GM18505 (cell line): ENCODE data around the gene ADARB2.

Experiments used
- ATAC-seq: cut with Tn5 transposase; IDR thresholded peaks from one replicate; pipeline ENCODE4 v1.9.1; 2021; ENCODE audit not compliant: unreplicated experiment
- POLR2A ChIP-seq: IDR thresholded peaks from 4 replicates; pipeline ENCODE4 v1.6.1; 2011; ENCODE audit warnings: borderline replicate concordance; ENCODE audit not compliant: insufficient read depth, insufficient read length; ENCODE audit errors: extremely low read depth

ADARB2 gene

DNA sequence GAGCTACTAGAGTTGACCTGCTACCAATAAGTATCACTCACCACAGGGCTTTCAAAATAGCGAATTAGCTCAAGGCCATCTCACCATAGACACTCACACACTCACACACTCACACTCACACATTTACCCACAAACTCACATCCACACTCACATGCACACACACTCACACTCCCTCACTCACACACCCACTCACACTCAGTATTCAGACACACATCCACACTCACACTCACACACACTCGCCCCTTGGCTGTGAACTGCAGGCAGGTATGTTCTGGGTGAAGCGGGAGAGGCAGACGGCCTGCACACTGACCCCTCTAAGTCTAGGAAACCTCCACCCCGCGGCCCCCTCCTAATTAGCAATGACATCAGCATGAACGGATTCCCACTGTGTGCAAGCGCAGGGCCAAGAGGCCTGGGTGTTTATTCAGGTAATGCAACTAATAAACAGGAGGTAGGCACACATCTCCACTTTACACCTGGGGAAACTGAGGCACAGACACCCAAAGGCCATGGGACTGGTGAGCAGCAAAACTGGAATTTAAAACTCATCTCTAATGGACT is 94.6 kb downstream of the ADARB2 start:
- no peak for TF ChIP-seq POLR2A
- no peak for ATAC-seq

DNA sequence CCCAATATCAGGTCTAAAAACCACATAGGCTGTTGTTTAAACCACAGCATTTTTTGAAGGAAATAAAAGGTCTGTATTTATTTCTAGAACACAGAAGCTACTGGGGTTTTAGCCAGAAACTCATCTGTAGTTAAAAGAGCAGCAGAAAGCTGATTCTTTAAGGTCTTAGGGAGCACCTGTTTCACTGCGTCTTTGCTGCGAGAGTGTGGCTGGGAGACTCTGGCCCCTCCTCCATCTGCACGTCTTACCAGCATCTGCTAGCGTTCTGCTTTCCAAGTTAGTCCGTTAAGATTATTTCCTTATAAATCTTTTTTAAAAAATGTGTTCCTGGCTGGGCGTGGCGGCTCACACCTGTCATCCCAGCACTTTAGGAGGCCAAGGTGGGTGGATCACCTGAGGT is 95.9 kb downstream of the ADARB2 start:
- TF ChIP-seq POLR2A = no peak
- ATAC-seq = no peak

DNA sequence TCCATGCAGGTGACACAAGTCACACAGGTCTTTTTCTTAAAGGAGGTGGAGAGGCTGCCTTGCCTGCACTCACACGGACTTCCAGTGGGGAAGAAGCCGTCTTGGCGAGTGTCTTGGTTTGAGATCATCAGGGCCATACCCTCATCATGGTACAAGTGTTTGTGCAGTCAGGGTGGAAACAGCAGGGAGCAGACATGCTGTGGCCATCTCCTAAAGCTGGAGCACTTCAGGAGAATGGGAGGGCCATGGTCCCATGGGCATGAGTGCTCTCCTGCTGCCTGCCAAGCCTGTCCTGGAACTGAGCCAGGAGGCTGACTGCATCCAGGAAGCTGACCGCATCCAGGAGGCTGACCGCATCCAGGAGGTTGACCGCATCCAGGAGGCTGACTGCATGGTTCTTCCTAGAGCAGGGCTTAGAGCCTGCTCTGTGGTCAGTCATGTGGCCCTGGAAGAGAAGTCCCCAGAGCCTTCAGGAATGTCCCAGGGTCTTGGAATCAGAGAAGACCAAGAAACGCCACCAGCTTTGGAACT is 98.4 kb downstream of the ADARB2 start:
- no peak for ATAC-seq
- TF ChIP-seq POLR2A = no peak

DNA sequence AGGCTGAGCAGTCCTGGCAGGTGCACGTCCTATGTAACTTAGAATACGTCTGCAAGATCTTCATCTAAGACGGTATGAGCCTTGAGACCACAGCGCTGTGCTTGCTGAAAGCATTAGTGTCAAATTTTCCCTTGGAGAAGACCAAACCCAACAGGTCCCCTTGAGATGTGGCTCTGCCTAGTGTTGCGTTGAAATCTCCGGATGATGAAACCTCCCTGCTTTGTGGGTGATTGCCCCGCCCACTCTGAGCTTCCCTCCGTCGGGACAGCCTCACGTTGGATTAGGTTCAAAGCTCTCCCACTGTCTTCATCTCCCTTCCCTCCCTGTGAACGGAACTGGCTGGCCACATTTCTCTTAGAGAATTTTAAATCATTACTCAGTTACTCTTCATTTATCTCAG is 102.0 kb downstream of the ADARB2 start:
- no peak for TF ChIP-seq POLR2A
- ATAC-seq = no peak

DNA sequence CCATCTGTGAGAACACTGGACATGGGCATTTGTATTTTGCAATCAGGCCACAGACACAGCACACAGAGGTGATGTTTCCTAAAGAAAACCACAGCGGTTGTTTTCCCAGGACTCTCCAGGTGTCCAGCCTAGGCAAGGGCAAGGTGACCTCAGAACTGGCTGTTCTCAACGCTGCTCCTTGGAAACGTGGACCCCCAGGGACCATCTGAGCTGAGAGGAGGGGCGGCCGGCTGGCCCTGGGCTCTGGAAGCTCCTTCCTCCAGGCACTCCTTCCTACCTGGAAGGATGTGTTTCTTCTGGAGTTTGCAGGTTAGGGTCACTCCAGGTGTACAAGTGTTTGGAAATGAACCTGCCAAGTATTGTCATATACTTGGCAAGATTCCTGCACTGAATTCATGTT is 103.1 kb downstream of the ADARB2 start:
- ATAC-seq = no peak
- TF ChIP-seq POLR2A = no peak

DNA sequence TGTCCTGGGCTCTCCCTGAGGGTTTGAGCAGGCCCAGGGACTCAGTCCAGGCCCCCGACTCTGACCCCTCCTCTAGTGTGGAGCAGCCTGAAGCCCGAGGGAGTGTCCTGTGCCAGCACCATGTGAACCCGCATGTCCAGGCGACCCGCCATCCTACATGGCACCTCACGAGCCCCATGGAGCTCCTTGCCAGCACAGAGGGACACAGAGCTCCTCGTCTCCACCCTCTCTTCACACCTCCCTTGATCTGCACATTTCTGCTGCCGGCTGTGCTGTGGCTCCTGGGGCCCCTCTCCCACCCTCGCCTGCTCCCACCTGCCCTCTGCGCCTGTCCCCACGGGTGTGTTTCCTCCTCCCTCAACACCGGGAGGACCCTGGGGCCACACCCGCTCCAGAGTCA is 103.5 kb downstream of the ADARB2 start:
- TF ChIP-seq POLR2A = no peak
- ATAC-seq = no peak

DNA sequence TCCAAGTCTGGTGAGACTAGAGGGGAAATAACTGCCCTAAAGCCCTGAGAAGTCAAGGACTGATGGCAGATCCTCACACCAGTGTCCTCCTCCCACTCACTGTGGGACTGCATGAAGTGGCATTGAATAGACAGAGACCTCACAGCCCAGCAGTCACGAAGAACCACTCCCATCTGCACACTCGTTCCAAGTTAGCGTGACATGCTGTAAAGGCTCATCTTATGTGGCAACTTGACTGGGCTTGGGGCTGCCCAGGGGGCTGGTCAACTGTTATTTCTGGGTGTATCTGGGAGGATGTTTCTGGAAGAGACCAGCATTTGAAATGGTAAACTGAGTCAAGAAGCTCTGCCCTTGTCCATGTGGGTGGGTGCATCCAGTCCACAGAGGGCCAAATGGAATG is 104.7 kb downstream of the ADARB2 start:
- TF ChIP-seq POLR2A = no peak
- no peak for ATAC-seq

DNA sequence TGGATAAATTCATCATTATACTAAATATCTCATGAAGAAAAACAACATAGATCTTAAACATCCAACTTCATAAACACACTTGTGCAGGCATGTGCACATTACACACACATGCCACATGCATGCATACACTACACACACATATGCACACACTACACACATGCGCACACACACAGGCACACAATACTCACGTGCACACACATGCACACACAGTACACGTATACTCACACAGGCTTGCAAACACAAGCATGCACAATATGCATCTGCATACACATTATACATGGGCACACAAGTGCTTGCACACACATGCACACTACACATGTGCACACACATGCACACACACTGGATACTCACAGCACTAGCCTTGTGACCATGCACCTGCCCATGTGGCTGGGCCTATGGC is 105.2 kb downstream of the ADARB2 start:
- TF ChIP-seq POLR2A = no peak
- no peak for ATAC-seq

DNA sequence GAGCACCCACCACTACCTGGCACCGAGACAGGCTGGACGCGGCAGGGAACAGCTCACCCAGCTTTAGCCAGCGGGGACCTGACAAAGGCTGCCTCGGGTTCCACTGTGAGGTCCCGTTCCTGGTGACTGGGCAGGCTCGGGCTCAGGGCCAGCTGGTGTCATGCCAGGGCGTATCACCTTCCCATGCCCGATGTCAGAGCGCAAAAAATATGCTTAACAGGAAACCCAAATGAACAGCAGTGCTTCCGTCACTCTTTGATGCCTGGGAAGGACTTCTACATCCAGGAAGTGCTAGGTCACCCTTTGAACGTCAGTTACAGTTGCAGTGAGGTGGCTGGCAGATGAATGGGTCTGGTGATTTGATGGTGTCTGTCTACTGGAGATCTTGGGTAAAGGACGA is 106.0 kb downstream of the ADARB2 start:
- no peak for TF ChIP-seq POLR2A
- ATAC-seq = no peak

DNA sequence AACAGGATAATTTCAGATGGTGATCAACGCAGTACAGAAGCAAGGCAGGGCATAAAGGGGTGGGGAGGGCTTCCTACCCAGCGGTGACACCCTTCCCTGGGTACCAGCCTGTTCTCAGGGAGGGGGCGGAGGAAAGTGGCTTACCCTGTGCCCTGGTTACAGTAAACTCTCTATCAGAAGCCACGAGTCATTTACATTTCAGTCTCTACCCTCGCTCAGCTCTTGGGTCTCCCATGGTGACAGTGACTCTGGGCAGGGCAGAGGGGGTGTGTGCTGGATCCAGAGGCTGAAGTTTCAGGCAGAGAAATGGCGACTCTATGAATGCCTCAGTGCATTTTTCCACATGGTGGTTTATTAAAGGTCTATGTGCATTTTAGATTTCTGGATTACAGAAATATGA is 107.0 kb downstream of the ADARB2 start:
- ATAC-seq = no peak
- TF ChIP-seq POLR2A = no peak

DNA sequence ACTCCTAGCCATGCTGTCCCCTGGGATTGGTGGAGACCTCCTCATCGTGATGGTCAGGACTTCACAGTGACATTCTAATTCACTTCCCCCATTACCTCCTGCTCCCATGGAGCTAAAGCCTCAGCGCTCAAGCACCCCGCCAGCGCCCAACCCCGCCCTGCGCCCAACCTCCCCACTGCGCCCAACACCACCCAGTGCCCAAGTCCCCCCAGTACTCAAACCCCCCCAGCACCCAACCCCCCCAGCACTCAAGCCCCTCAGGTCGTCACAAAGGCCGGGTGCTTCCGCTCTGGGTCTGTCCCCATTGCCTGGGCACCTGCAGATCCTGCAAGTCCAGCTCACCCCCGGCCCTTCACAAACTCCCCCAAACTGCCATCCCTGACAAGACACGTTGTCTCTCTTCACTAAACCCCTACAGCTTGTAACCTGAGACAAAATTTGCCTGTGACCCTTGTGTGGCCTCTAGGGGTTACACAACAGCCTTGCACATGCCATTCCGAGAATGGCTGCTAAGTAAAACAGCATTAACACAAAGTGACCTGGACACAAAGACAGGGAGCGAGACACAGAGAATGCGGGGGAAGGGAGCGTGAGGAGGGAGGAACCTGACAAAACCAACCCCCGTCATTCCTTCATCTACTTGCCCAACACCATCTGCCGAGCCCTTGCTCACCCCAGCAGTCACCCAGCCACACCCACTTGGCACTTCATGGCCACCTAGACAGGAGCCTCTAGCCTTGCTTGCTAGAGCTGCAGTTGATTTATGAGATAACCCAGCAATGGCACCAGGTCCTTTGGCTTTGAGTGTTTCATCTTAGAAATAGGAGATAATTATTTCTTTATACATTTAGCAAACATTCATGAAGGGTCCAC is 107.8 kb downstream of the ADARB2 start:
- TF ChIP-seq POLR2A = no peak
- no peak for ATAC-seq

DNA sequence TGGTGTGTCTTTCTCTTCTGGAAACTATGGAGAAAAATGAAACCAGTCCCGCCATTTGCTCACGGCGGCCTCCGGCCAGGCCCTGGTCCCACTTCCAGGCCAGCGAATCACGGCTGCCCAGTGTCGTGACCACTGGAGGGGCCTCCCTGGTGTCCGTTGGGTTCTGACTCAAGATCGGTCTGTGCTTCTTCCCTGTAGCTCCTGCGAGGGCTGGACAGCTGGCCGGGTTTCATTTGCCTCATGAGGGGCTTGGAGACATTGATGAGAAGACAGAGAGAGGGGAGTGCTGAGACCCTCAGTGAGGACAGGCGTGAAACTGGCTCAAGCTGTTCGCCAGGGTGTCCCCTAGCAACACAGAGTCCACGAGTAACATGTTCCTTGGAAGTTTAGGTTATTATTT is 108.6 kb downstream of the ADARB2 start:
- no peak for TF ChIP-seq POLR2A
- no peak for ATAC-seq

DNA sequence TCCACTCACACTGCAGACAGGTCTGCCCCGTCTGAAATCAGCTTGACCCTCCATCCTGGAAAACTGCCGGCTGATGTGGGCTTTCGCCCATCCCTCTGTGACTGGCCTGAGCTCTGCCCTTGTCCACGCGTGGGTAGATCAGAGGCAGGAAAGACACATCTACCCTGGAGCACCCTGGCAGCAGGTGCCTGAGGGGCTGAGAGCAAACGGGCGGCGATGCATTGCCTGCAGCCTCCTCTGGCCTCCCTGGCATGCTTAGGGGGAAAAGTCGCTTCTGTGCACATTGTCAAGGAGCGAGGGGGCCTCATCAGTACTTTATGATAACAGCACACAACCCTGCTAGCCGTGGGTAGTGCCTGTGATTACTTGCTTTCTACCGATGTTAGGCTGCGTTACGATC is 109.4 kb downstream of the ADARB2 start:
- ATAC-seq = no peak
- no peak for TF ChIP-seq POLR2A

DNA sequence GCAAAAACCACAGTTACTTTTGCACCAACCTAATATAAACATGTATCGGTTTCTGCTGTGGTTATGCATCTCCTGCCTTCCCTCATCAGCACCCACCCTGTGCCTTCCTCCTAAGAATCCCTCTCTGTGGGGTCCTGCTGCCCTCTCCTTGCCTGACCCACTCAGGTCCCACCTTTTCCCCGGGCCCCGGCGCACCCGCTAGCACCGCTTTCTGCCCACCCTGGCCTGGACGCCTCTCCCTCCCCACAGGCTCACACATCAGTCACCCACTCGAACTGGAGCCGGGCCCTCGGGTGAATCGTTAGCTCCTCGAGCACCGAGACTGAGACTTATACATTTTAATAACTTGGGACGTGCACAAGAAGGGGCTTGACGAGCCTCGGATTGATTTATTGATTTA is 110.5 kb downstream of the ADARB2 start:
- TF ChIP-seq POLR2A = no peak
- ATAC-seq = no peak
